Mucosa of descending colon (tissue), 3 donors: ENCODE data around the gene MYBBP1A. TPM values are rescaled to one million over a fixed set of nuclear protein-coding genes. Genes with fewer than 3 reads are reported as not detected.

Source experiments
- ATAC-seq: fragments of 200-7000 bp; cut with Tn5 transposase; one replicate; pipeline ENCODE4 v1.9.1; 2020; ENCODE audit warnings: mild to moderate bottlenecking, moderate library complexity
- DNase-seq, 3 donors: peaks; one replicate each; pipeline ENCODE4 v3.0.0-alpha.2; 2020
- H3K36me3 ChIP-seq: fragments of 200-600 bp; one replicate; pipeline ENCODE4 v1.8.0; 2021; ENCODE audit warnings: low read depth, mild to moderate bottlenecking
- H3K4me1 ChIP-seq: fragments of 200-600 bp; one replicate; pipeline ENCODE4 v1.8.0; 2021; ENCODE audit warnings: low read depth, mild to moderate bottlenecking
- H3K4me3 ChIP-seq: fragments of 200-600 bp; one replicate; pipeline ENCODE4 v1.8.0; 2021; ENCODE audit warnings: mild to moderate bottlenecking
- H3K9me3 ChIP-seq: fragments of 200-600 bp; one replicate; pipeline ENCODE4 v1.8.0; 2021; ENCODE audit warnings: mild to moderate bottlenecking
- intact Hi-C, 2 donors: fragments of 100-400 bp; cut with DNase I in 1 of 2; cut with micrococcal nuclease in 1 of 2; formaldehyde crosslinking; loops; one replicate each; pipeline versions ENCODE4 v1.11.0 to v1.11.1; 2022; cut with DNase I, micrococcal nuclease
- total RNA-seq, 3 donors: library from RNA; stranded (reverse); fragmentation: NEBNext Ultra II Directional in 2 of 3; extraction: Animal tissue kit (Norgen Biotek cat#: 25700) in 2 of 3; gene quantifications; one replicate each; pipeline versions ENCODE4 v1.2.1 to v1.2.4, GENCODE V29; 2021 to 2023
- TF ChIP-seq, protein P1 (sequence below): fragments of 200-600 bp; IDR thresholded peaks from one replicate; pipeline ENCODE4 v1.8.0; 2022; ENCODE audit warnings: antibody characterized with exemption, mild to moderate bottlenecking
- donor health status: DM: no; HTN: no; CAD: no; lungs with moderate emphysema.
- donor health status: DM: no; HTN: no; CAD: no.
- donor health status: DM: no; HTN: yes; CAD: no.

The MYBBP1A gene
- total RNA-seq, 3 donors from 2014 or later = 32.7 to 41.4 (median 36.7) TPM

DNA sequence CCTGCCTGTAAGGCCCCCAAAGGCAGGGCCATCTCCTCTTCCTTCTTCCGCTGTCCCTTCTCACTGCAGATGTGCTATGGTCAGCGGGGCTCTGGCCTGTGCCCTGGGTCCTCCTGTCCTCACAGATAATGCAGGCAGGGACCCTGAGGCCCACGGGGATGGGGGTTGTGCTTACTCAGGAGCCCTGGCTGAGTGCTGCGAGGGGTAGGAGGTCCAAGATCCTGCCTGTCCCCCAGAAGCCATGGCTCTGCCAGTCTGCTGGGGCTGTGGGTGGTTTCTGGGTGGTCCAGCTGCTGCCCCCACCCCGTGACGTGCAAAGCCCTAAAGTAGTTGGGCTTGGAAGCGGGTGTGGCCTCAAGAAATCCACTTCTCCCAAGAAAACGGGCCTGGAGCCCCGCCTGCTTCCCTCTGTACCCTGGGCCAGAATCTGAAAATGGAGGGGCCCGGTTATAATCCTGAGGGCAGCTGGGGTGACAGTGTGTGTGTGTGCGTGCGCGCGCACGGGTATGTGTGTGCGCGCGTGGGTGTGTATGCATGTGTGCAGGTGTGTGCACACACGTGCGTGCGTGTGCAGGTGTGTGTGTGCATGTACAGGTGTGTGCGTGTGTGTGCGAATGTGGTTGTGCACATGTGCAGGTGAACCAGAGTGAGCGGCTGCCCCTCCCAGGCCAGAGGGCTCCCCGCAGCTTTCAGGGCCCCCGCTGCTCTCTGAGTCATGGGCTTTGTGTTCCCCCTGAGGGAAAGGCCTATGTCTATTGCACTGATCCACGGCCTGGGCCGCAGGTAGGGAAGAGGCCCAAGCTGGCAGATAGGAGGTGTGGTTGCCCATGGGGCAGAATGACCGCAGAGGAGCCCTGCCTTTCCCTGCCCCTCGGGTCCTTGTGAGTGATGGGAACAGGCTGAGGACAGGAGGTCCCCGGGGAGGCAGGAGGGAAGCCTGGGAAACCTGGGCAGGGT lies 42.8 kb downstream of the MYBBP1A start:
- Histone ChIP-seq H3K36me3 (no peaks in the 10 kb centered on the region), H3K9me3 (no peaks in the 10 kb centered on the region), H3K4me3 (no peak overlapping the region), H3K4me1 (no peaks in the 10 kb centered on the region)
- TF ChIP-seq, protein P1, sequence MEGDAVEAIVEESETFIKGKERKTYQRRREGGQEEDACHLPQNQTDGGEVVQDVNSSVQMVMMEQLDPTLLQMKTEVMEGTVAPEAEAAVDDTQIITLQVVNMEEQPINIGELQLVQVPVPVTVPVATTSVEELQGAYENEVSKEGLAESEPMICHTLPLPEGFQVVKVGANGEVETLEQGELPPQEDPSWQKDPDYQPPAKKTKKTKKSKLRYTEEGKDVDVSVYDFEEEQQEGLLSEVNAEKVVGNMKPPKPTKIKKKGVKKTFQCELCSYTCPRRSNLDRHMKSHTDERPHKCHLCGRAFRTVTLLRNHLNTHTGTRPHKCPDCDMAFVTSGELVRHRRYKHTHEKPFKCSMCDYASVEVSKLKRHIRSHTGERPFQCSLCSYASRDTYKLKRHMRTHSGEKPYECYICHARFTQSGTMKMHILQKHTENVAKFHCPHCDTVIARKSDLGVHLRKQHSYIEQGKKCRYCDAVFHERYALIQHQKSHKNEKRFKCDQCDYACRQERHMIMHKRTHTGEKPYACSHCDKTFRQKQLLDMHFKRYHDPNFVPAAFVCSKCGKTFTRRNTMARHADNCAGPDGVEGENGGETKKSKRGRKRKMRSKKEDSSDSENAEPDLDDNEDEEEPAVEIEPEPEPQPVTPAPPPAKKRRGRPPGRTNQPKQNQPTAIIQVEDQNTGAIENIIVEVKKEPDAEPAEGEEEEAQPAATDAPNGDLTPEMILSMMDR = no peak
- intact Hi-C loops = no loop called here
- no peak for DNase-seq
- no peak for ATAC-seq

DNA sequence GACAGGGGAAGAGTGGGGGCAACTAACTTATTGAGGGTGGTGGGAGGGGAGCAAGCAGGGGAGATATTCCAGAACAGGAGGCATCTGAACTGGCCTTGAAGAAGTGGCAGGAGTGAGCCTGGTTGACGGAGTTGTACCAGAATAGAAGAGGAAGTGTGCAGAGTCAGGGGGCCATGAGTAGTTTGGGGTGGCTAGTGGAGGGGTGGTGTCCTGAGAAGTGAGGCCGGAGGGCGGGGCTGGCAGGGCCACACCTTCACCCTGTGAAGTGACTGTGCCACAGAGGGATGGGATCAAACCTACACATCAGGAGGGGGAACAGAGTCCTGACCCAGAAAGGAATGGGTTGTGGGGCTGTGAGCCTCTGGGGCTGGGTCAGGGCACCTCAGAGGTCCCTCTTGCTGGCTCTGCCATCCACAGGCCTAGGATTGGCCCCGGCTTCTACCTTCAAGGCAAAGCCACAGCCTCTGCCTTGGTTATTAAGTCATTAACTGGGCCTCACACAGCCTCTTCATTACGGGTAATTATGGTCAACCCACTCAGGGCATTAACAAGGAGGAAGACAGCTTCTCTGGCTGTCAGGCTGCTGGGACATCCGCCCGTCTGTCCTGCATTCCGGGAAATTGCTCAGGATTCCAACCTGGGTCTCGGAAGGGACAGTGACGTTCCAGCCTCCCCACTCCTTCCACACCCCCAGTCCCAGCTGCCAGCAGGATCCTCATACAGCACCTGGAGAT lies 43.8 kb downstream of the MYBBP1A start:
- TF ChIP-seq, protein P1 = no peak
- H3K4me1 ChIP-seq = no peaks in the 10 kb centered on the region
- H3K9me3 ChIP-seq = no peaks in the 10 kb centered on the region
- DNase-seq (no peak), ATAC-seq (no peak)
- intact Hi-C loops = no loop called here
- no peaks in the 10 kb centered on the region for H3K36me3 ChIP-seq
- no peak overlapping the region for H3K4me3 ChIP-seq

DNA sequence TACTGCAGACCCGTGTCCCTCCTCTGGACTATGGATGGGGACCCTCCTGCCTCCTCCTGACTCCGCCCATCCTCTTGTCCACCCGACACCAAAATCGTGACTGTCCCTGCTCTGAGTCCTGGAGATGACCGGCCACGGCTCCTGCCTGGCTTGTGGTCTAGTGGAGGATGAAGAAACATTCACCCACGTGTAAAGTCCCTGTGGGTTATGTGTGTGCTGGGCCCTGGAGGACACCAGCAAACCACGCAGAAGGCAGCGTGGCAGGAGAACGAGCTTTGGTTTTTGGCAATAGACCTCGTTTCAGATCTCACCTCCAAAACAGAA lies 44.6 kb downstream of the MYBBP1A start:
- TF ChIP-seq, protein P1 = no peak
- Histone ChIP-seq H3K9me3 (no peaks in the 10 kb centered on the region), H3K36me3 (no peaks in the 10 kb centered on the region), H3K4me1 (no peaks in the 10 kb centered on the region), H3K4me3 (no peak overlapping the region)
- DNase-seq (no peak), ATAC-seq (no peak)
- intact Hi-C loops = no loop called here

- Histone ChIP-seq H3K36me3 (no peaks in the 10 kb centered on the region), H3K4me3 (no peak overlapping the region), H3K9me3 (no peaks in the 10 kb centered on the region), H3K4me1 (no peaks in the 10 kb centered on the region)
- intact Hi-C loops = no loop called here
- TF ChIP-seq, protein P1 = no peak
- no peak for DNase-seq
- ATAC-seq = no peak
Observed at GRCh38 chr17:4509923-4510617, 45.1 kb downstream of the MYBBP1A start.

GRCh38 chr17:4509401-4509800 lies 45.8 kb downstream of the MYBBP1A start:
- intact Hi-C loops = no loop called here
- no peak for DNase-seq

More at GRCh38 chr17:4509401-4509800, 45.8 kb downstream of the MYBBP1A start:
- Histone ChIP-seq H3K4me3 (no peak overlapping the region), H3K4me1 (no peaks in the 10 kb centered on the region), H3K36me3 (no peaks in the 10 kb centered on the region), H3K9me3 (no peaks in the 10 kb centered on the region)
- TF ChIP-seq, protein P1 = no peak
- peak; percentile 41 for ATAC-seq
